ENCODE results near the gene BICRAL.

- TF ChIP-seq CTCF (IDR thresholded peaks at IDR 0.05; ENCODE audit: low read depth, low read length) (no peak), EZH2phosphoT487 (IDR thresholded peaks at IDR 0.05; ENCODE audit: low read depth) (no peak)
Measured at GRCh38 chr6:42769836-42770235, 12.0 kb upstream of the BICRAL start.

Measured in OCI-LY3 (cell line).